Right cardiac atrium (tissue), 5 donors: ENCODE results near the gene CPSF4L. TPM values are rescaled to one million over a fixed set of nuclear protein-coding genes. Genes with fewer than 3 reads are reported as not detected.
A peak's percentile ranks its signal among the peaks of the same experiment; 100 is the strongest.

Source experiments
- ATAC-seq, 2 donors: fragments of 200-7000 bp; cut with Tn5 transposase; one replicate each; pipeline versions ENCODE4 v1.8.0 to v1.9.1; 2020; ENCODE audit warnings: moderate library complexity in 2 of 2, mild to moderate bottlenecking in 1 of 2
- DNase-seq, 3 donors: peaks; one replicate each; pipeline ENCODE4 v3.0.0-alpha.2; 2020
- H3K27ac ChIP-seq: one replicate; pipeline ENCODE4 v1.5.1; 2013; ENCODE audit warnings: mild to moderate bottlenecking, low read length, control low read depth, moderate library complexity
- H3K27me3 ChIP-seq: one replicate; pipeline ENCODE4 v1.6.1; 2013; ENCODE audit not compliant: control insufficient read depth, insufficient read depth
- H3K4me1 ChIP-seq: one replicate; pipeline ENCODE4 v1.6.1; 2013; ENCODE audit warnings: low read length; ENCODE audit not compliant: control insufficient read depth, insufficient read depth
- H3K4me3 ChIP-seq: one replicate; pipeline ENCODE4 v1.5.1; 2013; ENCODE audit warnings: low read length, control low read depth
- H3K9me3 ChIP-seq: one replicate; pipeline ENCODE4 v1.6.1; 2013; ENCODE audit warnings: low read length; ENCODE audit not compliant: control insufficient read depth
- WGBS: extraction: QIAGEN DNeasy Blood & Tissue Kit; methylation state at CpG from one replicate; pipeline ENCODE4 v1.1.7; 2013; 5-methylcytosine and 5-hydroxymethylcytosine counted together
- intact Hi-C, 4 donors: fragments of 100-400 bp; cut with DNase I; formaldehyde crosslinking; loops; one replicate each; pipeline versions ENCODE4 v1.11.0 to v1.14.0; 2022 to 2023
- polyA plus RNA-seq: library from polyadenylated mRNA; stranded (reverse); fragments of 200-250 nt; gene quantifications from one replicate; pipeline ENCODE4 v1.2.3, GENCODE V29; 2013
- total RNA-seq, 4 donors: library from RNA; stranded (reverse); fragmentation: NEBNext Ultra II Directional; extraction: Animal tissue kit (Norgen Biotek cat#: 25700); gene quantifications; one replicate each; pipeline ENCODE4 v1.2.1, GENCODE V29; 2021
- donor health status: healthy with polysubstance abuse.
- donor health status: DM: no; HTN: yes; CAD: no.
- donor health status: DM: no; HTN: no; CAD: no.
- donor health status: DM: no; HTN: yes; CAD: no; lungs with severe emphysema.
- donor health status: DM: yes; HTN: yes; CAD: no.

CPSF4L gene
- total and polyA plus RNA-seq, 5 donors: not detected

DNA sequence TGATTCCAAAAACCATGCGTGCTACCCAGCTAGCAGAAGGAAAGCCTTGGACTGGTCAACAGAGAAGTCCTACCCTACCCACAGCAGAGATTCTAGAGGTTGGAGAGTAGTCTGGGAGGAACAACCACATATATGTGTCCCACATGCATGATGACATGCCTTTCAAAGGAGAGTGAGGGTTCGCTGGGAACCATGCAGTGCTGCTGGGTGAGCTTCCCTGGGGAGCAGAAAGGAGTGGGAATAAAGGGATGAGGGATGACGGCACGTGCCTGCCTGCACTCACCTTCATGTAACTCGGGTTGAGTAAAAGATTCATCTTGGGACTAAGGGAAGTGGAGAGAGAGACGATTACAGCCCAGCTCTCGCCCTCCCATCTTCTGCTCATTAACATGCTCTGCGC is 9.8 kb downstream of the CPSF4L start:
- Histone ChIP-seq H3K9me3 (no peaks in the 10 kb centered on the region), H3K27me3 (no peaks in the 10 kb centered on the region), H3K4me1 (no peaks in the 10 kb centered on the region), H3K27ac (no peak overlapping the region), H3K4me3 (no peak overlapping the region)
- WGBS: 80% methylated on average over 8 of the region's 8 CpGs
- ATAC-seq (no peak), DNase-seq (no peak)
- intact Hi-C loops: loop anchor here in 2 of 4 donors (2.0 to 10.0 kb wide), 2 partner anchors 57 to 119 kb away; partner anchors contain the start of gene COG1 (in 1 of the 2)

- WGBS: 74% methylated on average over 10 of the region's 10 CpGs
These were observed 10.6 kb downstream of the CPSF4L start for GRCh38 chr17:73250851-73251640.

GRCh38 chr17:73249700-73250099 is 12.0 kb downstream of the CPSF4L start:
- no peaks in the 10 kb centered on the region for H3K9me3 ChIP-seq
- no peaks in the 10 kb centered on the region for H3K27me3 ChIP-seq
- DNase-seq (no peak), ATAC-seq (no peak)
- WGBS: 84% methylated on average over 8 of the region's 8 CpGs
- intact Hi-C loops: loop anchor here in 1 of 4 donors (10.0 kb wide), 1 partner anchor 55 kb away; the partner anchor contains the start of gene COG1
- no peak overlapping the region for H3K27ac ChIP-seq
- H3K4me3 ChIP-seq: no peak overlapping the region
- no peaks in the 10 kb centered on the region for H3K4me1 ChIP-seq

More at GRCh38 chr17:73250851-73251640, 10.6 kb downstream of the CPSF4L start:
- Histone ChIP-seq H3K4me3 (no peak overlapping the region), H3K27ac (no peak overlapping the region), H3K27me3 (no peaks in the 10 kb centered on the region), H3K9me3 (no peaks in the 10 kb centered on the region), H3K4me1 (no peaks in the 10 kb centered on the region)
- intact Hi-C loops: loop anchor here in 1 of 4 donors (10.0 kb wide), 1 partner anchor 56 kb away; the partner anchor contains the start of gene COG1
- no peak for ATAC-seq
- no peak for DNase-seq

- no peak for DNase-seq
- WGBS: 87% methylated on average over 10 of the region's 10 CpGs
- H3K27me3 ChIP-seq: no peaks in the 10 kb centered on the region
- no peaks in the 10 kb centered on the region for H3K9me3 ChIP-seq
- no peaks in the 10 kb centered on the region for H3K4me1 ChIP-seq
- intact Hi-C loops: no loop called here
- H3K27ac ChIP-seq: no peak overlapping the region
- no peak overlapping the region for H3K4me3 ChIP-seq
- no peak for ATAC-seq
These were observed 13.1 kb downstream of the CPSF4L start for GRCh38 chr17:73248532-73248931.

GRCh38 chr17:73247726-73248125 is 14.0 kb downstream of the CPSF4L start:
- Histone ChIP-seq H3K4me1 (no peaks in the 10 kb centered on the region), H3K27me3 (no peaks in the 10 kb centered on the region), H3K27ac (no peak overlapping the region), H3K4me3 (no peak overlapping the region), H3K9me3 (no peaks in the 10 kb centered on the region)
- DNase-seq: no peak
- intact Hi-C loops: no loop called here
- 82% methylated on average over 2 of the region's 2 CpGs for WGBS
- ATAC-seq: no peak

DNA sequence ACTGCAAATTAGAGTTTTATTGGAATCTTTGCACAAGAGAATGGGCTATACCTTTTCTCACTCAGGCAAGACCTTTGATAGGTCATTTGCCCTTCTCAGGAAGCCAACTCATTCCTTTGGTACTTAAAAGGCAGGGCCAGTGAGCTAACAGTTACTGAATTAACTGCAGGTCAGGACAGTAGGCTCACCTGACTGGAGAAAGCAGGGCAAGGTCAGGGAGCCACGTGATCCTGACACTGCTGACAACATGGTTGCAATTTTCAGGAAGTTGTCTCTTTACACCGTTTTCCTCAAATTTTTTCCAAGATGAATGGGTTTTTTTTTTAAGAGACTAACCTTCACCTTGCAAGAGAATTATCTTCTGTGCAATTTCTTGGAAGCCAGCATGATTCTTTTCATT is 21.1 kb downstream of the CPSF4L start:
- DNase-seq: no peak
- Histone ChIP-seq H3K4me3 (no peak overlapping the region), H3K27ac (no peak overlapping the region), H3K9me3 (no peaks in the 10 kb centered on the region), H3K4me1 (no peaks in the 10 kb centered on the region), H3K27me3 (no peaks in the 10 kb centered on the region)
- WGBS: 70% methylated on average over 2 of the region's 2 CpGs
- intact Hi-C loops: no loop called here
- no peak for ATAC-seq

- H3K4me3 ChIP-seq: no peak overlapping the region
- no peak overlapping the region for H3K27ac ChIP-seq
- ATAC-seq: no peak
- no peaks in the 10 kb centered on the region for H3K9me3 ChIP-seq
- H3K27me3 ChIP-seq: no peaks in the 10 kb centered on the region
- WGBS: 74% methylated on average over 6 of the region's 6 CpGs
- H3K4me1 ChIP-seq: no peaks in the 10 kb centered on the region
- intact Hi-C loops: no loop called here
- no peak for DNase-seq
These were observed 24.0 kb downstream of the CPSF4L start for GRCh38 chr17:73237714-73238113.

GRCh38 chr17:73234736-73235135 is 26.9 kb downstream of the CPSF4L start:
- no peak for DNase-seq
- Histone ChIP-seq H3K9me3 (no peaks in the 10 kb centered on the region), H3K27ac (no peak overlapping the region), H3K27me3 (no peaks in the 10 kb centered on the region), H3K4me3 (no peak overlapping the region), H3K4me1 (no peaks in the 10 kb centered on the region)
- WGBS: 91% methylated on average over 10 of the region's 10 CpGs
- no peak for ATAC-seq
- intact Hi-C loops: loop anchor here in 1 of 4 donors (5.0 kb wide), 1 partner anchor 42 kb away; the partner anchor contains the start of gene COG1

DNA sequence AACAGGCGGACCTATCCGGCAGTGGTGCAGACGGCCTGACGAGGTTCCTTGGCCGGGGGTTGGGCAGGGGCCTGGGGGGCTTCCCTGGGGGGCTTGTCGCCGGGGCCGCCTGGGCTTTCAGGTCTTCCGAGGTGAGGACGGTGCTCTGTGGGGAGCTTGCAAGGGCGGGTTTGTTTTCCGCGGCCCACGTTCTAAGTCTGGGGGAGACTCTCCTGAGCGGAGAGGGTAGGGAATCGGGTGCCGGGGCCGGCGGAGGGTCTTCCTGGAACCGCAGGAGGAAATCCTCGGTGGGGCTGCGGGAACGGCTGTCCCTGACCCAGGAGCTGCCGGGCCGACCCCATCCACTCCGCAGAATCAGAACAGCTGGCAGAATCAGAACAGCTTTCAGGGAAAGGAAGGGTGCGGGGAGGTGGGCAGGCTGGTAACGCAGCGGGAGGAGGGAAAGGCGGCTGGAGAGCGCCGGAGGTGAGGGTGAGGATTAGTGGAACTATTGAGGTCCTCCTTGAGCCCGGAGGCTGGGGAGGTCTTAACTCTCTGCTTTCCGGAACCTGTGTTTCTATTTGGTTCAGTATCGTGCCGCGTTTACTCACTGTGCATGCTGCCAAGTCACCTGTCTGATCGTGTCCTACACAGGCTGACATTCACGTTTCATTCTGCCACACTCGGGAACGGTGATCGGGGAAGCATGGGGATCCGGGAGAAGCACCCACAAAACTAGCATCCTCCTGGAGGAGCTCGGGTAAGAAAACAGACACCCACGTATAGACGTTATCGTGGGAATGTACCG is 28.9 kb downstream of the CPSF4L start:
- Histone ChIP-seq H3K4me3 (peak overlapping the region; percentile 80), H3K27ac (peak overlapping the region; percentile 31), H3K9me3 (no peaks in the 10 kb centered on the region), H3K4me1 (no peaks in the 10 kb centered on the region), H3K27me3 (no peaks in the 10 kb centered on the region)
- under 1% methylated on average over 48 of the region's 48 CpGs for WGBS
- peak; percentile 51 to 66 for ATAC-seq
- intact Hi-C loops: loop anchor here in 1 of 4 donors (5.0 kb wide), 1 partner anchor 40 kb away; the partner anchor contains the start of gene COG1
- peak in 1 of 3 donors; percentile 53 for DNase-seq

GRCh38 chr17:73231841-73232586 is 29.7 kb downstream of the CPSF4L start:
- Histone ChIP-seq H3K27ac (peak overlapping the region; percentile 55), H3K9me3 (no peaks in the 10 kb centered on the region), H3K4me1 (no peaks in the 10 kb centered on the region), H3K4me3 (peak overlapping the region; percentile 80), H3K27me3 (no peaks in the 10 kb centered on the region)
- ATAC-seq: peak; percentile 97
- intact Hi-C loops: loop anchor here in 1 of 4 donors (5.0 kb wide), 1 partner anchor 40 kb away; the partner anchor contains the start of gene COG1
- peak; percentile 97 to 99 (median 98) for DNase-seq
- under 1% methylated on average over 63 of the region's 63 CpGs for WGBS
